HG02840 (cell line): Measurements from ENCODE around the gene BCL6.

Source experiments
- ATAC-seq: cut with Tn5 transposase; IDR thresholded peaks from one replicate; pipeline ENCODE4 v1.9.1; 2021; ENCODE audit warnings: mild to moderate bottlenecking, moderate library complexity, moderate number of reproducible peaks; ENCODE audit not compliant: unreplicated experiment, low FRiP score

Gene BCL6

GRCh38 chr3:187740421-187741399 is 4.6 kb downstream of the BCL6 start:
- ATAC-seq = no peak

DNA sequence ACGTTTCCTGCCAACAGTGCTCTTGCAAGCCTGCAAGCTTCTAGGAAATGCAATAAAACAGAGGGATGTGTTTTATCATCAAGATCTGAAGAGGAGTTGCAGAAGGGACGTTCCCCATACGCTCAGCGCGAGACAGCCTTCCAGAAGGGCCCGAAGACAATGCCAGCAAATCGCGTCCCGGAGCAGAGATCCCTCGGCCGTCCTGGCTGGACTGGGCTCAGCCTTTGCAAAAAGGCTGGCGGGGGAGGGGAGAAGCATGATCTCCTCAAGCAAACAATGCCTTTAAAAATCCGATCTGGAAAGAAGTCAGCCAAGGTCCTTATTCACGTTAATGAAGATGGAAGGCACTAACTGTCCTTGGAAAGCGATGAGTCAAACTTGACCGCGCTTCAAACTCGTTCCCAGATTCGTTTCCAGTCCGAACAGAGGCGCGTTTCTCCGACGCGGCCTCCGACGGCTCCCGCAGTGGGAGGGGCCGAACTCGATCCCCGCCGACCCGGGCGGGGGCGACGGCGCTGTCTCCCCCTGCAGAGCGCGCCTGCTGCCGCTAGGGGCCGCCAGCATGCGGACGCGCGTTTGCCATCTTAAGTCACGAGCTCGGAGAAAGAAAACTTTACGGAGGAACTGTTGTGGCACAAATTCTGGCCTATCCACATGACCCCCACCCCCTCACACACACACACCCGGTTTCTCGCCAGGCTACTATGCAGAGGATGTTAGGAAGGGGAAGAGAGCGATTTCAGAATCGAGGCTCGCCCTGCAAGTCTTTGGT is 5.5 kb downstream of the BCL6 start:
- ATAC-seq = no peak

DNA sequence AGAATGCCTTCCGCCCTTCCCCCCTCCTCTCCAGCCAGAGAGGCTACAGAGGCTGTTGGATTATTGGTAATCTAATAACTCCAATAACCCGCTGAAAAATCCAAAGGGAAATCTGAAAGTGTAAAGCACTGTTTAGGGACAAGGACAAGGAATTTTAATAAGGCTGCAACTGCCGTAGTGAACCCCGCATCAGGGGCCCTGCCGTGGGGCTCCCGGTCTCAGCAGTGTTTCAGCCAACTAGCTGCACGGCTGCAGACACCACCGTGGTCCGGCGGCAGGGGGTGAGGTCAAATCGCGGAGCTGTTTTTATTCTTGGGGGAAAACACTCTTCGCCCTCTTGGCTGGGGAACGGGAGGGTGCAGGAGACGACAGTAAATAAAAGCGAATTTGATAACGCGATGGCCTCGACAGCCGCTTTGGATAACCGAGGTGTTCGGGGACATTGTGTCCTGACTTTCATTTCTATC is 6.1 kb downstream of the BCL6 start:
- ATAC-seq = no peak

DNA sequence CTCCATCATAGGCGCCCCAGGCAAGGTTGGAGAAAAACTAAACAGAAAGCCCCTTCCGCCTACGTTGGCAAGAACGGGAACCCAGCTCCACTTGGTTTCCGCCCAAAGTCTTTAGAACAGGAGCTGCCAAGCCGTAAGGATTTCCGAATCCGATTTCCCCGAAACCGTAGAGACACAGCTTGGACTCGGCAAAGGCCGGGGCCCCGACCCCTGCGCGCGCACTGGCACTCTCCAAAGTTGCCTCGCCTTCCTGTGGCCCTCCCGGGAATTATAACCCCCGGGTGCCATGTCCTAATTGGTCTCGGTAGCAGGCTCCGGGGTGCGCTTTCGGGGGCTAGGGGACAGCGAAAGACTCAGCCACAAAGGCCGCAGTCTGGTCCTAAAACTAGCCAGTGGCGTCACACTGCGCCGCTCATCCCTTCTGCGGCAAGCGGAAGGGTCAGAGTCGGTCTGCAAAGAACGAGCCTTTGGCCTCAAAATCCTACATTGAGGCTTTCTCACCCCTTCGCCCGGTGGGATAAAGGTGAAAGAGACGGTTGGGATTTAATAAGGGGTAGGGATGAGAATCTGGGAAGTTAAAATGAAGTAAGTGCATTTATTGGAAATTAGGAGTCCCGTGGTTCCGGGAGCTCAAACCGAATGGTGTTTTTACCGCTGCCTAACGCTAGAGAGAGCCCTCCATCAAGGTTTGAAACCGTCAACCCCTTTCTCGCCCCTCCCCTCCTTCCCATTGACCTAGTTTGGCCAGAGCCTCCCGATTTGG is 6.8 kb downstream of the BCL6 start:
- ATAC-seq = peak; percentile 55

- ATAC-seq = no peak
Measured at GRCh38 chr3:187738071-187738330, 7.3 kb downstream of the BCL6 start.

DNA sequence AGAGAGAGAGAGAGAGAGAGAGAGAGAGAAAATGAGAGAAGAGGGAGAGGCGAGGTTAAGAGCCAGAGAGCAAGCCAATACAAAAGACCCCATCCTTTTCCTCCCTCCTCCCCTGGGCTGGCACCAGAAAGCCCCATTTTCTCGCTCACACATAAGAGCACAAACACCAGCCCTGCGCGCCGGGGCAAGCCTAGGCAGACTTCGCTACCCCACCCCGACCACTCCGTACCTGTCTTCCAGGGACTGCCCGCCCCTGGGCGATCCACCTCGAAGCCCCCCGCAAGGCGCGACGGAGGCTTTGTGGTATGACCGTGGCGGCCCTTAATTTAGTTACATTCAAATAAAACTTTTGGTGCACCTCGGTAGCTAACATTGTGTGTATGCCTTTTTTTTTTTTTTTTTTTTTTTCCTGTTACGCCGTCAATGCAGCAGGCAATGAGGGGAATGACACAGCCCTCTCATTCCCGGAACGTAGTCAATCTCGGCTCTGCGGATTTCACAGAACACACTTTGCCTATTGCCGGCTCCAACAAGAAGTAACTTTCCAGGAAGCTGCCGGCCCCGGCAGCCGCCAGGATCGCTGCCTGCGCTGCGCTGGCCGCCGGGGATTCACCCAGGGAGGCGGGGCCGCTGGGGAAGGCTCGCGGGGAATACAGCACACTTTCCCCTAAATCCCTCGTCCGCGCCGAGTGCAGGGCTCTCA is 7.7 kb downstream of the BCL6 start:
- ATAC-seq = no peak

DNA sequence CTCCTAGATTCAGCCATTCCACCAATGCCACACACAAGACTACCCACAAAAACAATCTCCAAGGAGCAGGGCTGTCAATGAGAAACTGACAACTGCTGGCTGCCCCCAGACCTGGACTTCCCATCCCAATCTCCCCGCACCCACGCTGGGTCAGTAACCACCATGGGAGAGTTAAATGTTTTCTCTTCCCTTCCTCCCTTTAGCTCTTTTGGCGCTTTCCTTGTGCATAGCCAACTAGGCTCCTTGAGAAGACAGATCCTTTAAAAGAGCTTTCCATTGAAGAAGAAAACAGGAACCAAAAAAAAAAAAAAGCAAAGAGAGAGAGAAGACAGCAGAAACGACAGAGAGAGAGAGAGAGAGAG is 8.3 kb downstream of the BCL6 start:
- no peak for ATAC-seq

- ATAC-seq = no peak
Measured at GRCh38 chr3:187736418-187736871, 8.8 kb downstream of the BCL6 start.

GRCh38 chr3:187735837-187736236 is 9.4 kb downstream of the BCL6 start:
- no peak for ATAC-seq

- no peak for ATAC-seq
Measured at GRCh38 chr3:187735383-187735782, 9.9 kb downstream of the BCL6 start.

- no peak for ATAC-seq
Measured at GRCh38 chr3:187734841-187735240, 10.4 kb downstream of the BCL6 start.

DNA sequence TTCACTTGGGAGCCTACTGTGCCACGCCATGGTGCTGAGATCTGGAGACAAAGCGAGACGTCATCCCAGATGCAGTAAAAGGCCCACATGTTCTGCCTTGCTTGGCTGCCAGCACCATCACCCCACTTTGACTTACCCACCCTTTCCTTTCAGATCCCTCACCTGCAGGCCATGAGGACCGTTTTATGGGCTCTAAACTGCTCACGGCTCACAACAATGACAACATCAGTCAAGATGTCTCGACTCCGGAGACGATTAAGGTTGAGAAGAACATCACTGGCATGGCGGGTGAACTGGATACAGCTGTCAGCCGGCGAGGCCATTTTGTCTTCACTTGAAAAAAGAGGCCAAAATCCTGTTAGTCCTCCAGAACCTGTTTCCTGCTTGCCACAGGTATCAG is 11.9 kb downstream of the BCL6 start:
- no peak for ATAC-seq

DNA sequence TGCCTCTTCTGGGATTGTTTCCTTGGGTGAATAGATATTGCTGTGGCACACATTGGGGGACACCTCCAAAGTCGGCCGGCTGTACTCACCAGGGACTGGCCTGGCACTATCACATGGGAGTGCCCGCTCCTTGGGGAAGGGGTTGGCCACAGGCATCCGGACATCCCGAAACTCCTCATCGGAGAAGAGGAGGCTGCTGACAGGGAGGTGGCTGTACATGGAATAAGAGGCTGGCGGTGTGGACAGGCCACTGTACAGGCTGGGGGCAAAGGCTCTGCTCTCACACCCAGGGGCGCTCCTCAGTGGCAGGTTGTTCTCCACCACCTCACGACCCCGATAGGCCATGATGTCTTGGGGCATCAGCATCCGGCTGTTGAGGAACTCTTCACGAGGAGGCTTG is 15.7 kb downstream of the BCL6 start:
- no peak for ATAC-seq

DNA sequence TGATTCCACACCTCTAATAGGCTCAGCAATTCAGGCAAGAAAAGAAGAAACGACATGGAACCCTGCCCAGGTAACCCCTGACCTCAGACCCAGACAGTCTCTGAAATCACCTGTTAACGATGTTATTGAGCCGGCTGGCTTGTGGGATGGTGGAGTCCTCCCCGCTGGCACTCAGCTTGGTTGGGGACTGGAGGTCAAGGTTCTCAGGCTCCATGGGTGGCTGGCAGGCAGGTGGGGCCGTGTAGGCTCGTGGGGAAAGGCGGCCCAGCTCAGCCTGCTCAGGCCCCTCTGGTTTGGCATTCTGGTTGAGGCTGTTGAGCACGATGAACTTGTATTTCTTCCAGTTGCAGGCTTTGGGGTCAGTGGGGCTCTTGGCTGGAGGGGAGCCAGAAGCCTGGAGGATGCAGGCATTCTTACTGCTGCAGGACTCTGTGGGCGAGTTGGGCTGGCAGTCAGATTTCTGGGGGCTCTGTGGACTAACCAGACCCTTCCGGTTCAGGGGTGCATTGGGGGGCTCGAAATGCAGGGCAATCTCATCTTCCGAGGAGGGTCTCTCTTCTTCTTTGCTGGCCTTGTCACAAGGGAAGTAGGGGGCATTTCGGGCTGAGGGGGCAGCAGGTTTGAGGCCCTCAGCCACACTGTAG is 16.2 kb downstream of the BCL6 start:
- no peak for ATAC-seq

DNA sequence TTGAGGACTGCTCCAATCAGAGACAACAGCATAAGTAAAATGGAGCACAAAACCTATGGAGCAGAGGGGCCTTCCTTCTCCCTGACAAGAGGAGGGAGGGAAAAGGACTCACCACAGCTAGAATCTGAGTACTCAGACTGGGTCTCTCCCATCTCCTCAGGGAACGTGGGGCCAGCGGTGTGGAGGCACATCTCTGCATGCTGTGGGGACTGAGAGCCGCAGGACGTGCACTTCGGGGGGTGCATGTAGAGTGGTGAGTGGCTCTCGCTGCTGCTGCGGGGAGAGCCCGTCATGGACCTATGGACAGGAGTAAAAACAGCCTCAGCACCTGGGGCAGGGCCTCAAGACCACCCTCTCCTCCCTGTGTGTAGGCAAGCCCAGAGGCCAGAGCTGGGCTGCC is 17.0 kb downstream of the BCL6 start:
- ATAC-seq = no peak

- no peak for ATAC-seq
Measured at GRCh38 chr3:187726564-187726963, 18.7 kb downstream of the BCL6 start.

DNA sequence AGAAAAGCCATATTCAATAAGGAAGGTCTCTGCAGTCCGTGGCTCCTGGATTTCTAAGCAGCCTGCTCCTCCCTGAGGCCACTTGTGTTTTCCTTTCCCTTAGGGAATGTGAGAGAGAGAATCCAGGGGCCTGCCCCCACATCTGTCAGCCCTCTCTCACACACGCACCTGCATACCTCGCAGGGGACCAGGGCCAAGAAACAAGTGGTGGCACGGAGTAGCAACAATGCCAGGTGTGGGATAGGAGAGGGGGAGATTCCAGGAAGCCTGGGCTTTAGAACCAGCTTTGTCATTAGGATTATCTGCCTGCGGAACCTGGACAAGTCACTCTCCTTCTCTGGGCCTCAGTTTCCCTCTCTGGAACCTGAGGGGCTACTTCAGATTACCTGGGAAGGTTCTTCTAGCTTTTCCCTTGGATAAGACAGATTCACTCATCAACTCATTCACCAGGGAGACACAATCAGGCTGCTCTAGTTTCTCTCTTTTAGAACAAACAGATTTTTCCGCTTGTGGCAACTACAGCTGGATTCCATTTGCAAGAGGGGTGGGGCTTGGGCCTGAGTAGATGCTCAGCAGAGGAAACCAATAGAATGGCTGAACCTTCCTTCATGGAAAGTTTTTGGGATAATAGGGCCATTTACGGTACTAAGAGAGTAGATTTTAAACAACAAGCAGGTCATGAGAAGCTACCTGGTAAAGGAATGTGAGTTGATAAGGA is 19.5 kb downstream of the BCL6 start:
- ATAC-seq = no peak

DNA sequence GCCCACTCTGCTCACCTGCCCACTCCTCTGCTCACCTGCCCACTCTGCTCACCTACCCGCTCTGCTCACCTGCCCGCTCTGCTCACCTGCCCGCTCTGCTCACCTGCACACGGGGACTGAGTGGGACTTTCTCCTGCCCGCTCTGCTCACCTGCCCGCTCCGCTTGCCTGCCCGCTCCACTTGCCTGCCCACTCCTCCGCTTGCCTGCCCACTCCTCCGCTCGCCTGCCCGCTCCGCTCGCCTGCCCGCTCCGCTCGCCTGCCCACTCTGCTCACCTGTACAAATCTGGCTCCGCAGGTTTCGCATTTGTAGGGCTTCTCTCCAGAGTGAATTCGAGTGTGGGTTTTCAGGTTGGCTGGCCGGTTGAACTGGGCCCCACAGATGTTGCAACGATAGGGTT is 20.0 kb downstream of the BCL6 start:
- ATAC-seq = no peak

DNA sequence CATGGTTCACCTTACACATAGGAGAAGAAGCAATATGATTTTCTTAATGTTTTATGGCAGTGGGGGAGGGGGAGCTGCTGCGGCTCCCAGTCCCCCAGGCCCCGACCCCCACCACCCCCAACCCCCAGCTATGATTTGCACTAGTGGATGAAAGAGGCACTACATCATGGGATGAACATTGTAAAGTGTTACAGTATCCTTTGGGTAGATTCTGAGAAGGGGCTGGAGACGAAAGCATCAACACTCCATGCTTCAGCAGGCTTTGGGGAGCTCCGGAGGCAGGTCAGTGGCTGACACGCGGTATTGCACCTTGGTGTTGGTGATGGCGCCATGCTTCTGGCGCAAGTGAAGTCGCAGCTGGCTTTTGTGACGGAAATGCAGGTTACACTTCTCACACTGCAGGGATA is 23.1 kb downstream of the BCL6 start:
- ATAC-seq = no peak
